Gastroesophageal sphincter (tissue), 3 donors: Measurements from ENCODE around the gene CDC42.
"Not testable (repeated sequence)": the region's sequence is repeated elsewhere in the genome, so short reads cannot be mapped to it uniquely, and the experiment has no call there.

ENCODE experiments used
- EP300 ChIP-seq: sonication (generic); formaldehyde crosslinking; IDR thresholded peaks from one replicate; pipeline ENCODE4 v1.6.1; 2017; ENCODE audit warnings: antibody characterized with exemption, mild to moderate bottlenecking
- POLR2A ChIP-seq, 2 donors: fragments of 450-650 bp; IDR thresholded peaks; one replicate each; pipeline ENCODE4 v1.6.1; 2017; ENCODE audit warnings: antibody characterized with exemption in 2 of 2, mild to moderate bottlenecking in 2 of 2, moderate library complexity in 1 of 2
- POLR2AphosphoS5 ChIP-seq: sonication (generic); formaldehyde crosslinking; IDR thresholded peaks from one replicate; pipeline ENCODE4 v1.6.1; 2017; ENCODE audit warnings: antibody characterized with exemption
- TF ChIP-seq, protein P1 (sequence below), 4 experiments: fragments of 200-600 bp in 2 of 4; fragments of 450-650 bp in 2 of 4; sonication (generic) in 1 of 4; IDR thresholded peaks; one replicate each; pipeline ENCODE4 v1.5.1; 2017 to 2019; ENCODE audit warnings: antibody characterized with exemption in 4 of 4, mild to moderate bottlenecking in 2 of 4, moderate library complexity in 2 of 4

GRCh38 chr1:22009566-22009965 lies 42.9 kb upstream of the CDC42 start:
- TF ChIP-seq, protein P1, sequence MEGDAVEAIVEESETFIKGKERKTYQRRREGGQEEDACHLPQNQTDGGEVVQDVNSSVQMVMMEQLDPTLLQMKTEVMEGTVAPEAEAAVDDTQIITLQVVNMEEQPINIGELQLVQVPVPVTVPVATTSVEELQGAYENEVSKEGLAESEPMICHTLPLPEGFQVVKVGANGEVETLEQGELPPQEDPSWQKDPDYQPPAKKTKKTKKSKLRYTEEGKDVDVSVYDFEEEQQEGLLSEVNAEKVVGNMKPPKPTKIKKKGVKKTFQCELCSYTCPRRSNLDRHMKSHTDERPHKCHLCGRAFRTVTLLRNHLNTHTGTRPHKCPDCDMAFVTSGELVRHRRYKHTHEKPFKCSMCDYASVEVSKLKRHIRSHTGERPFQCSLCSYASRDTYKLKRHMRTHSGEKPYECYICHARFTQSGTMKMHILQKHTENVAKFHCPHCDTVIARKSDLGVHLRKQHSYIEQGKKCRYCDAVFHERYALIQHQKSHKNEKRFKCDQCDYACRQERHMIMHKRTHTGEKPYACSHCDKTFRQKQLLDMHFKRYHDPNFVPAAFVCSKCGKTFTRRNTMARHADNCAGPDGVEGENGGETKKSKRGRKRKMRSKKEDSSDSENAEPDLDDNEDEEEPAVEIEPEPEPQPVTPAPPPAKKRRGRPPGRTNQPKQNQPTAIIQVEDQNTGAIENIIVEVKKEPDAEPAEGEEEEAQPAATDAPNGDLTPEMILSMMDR (IDR thresholded peaks at IDR 0.05): not testable (repeated sequence)
- TF ChIP-seq EP300; POLR2A (IDR thresholded peaks at IDR 0.05); POLR2AphosphoS5: not testable (repeated sequence)
